B cell (primary cell): ENCODE data around the gene ADAP1. TPM values are rescaled to one million over a fixed set of nuclear protein-coding genes. Genes with fewer than 3 reads are reported as not detected.

Experiments used
- ATAC-seq: fragments of 200-7000 bp; cut with Tn5 transposase; one replicate; pipeline ENCODE4 v1.10.0; 2021; ENCODE audit warnings: low read depth, mild to moderate bottlenecking, moderate number of reproducible peaks, moderate library complexity
- CTCF ChIA-PET: fragments of 350-600 bp; sonication (Branson Sonifier 250); formaldehyde crosslinking; loops from one replicate; lab custom pipeline; 2021; ENCODE audit warnings: antibody characterized with exemption, inconsistent platforms; lab: Charles Lee
- POLR2A ChIA-PET: fragments of 350-600 bp; sonication (Branson Sonifier 250); formaldehyde crosslinking; loops from one replicate; lab custom pipeline; 2021; ENCODE audit warnings: antibody characterized with exemption; lab: Charles Lee
- DNase-seq: peaks from one replicate; pipeline ENCODE4 v3.0.0; 2013
- H2AFZ ChIP-seq: 2 replicates; pipeline ENCODE4 v1.6.1; 2012; ENCODE audit warnings: mild to moderate bottlenecking, low read depth, low read length; ENCODE audit not compliant: insufficient read depth, poor library complexity, severe bottlenecking
- H3K27ac ChIP-seq, 2 donors: 1 replicate in 1 of 2; 2 replicates in 1 of 2; pipeline ENCODE4 v1.5.1; 2012 to 2013; ENCODE audit warnings: low read length in 2 of 2, mild to moderate bottlenecking in 2 of 2, moderate library complexity in 1 of 2
- H3K27me3 ChIP-seq, 4 experiments: fragments of 200-600 bp in 1 of 4; sonication (generic) in 1 of 4; replicated peaks in 1 of 4; 1 replicate in 2 of 4; 2 replicates in 2 of 4; pipeline versions ENCODE4 v1.6.1 to v1.7.0; 2013 to 2016; ENCODE audit warnings: low read length in 3 of 4, mild to moderate bottlenecking in 2 of 4, mixed read lengths in 1 of 4, moderate library complexity in 1 of 4; ENCODE audit not compliant: insufficient read depth in 4 of 4, control insufficient read depth in 3 of 4; ENCODE audit errors: control extremely low read depth in 1 of 4
- H3K36me3 ChIP-seq, 2 experiments: replicated peaks in 1 of 2; 1 replicate in 1 of 2; 2 replicates in 1 of 2; pipeline versions ENCODE4 v1.6.1 to v1.7.1; 2013; ENCODE audit warnings: low read length in 1 of 2; ENCODE audit not compliant: insufficient read depth in 2 of 2, control insufficient read depth in 1 of 2; ENCODE audit errors: control extremely low read depth in 1 of 2, extremely low read depth in 1 of 2
- H3K4me1 ChIP-seq, 2 donors: fragments of 200-600 bp in 1 of 2; sonication (generic) in 1 of 2; 1 replicate in 1 of 2; 2 replicates in 1 of 2; pipeline versions ENCODE4 v1.5.1 to v1.6.1; 2013 to 2017; ENCODE audit warnings: low read length in 2 of 2; ENCODE audit not compliant: control insufficient read depth in 2 of 2, insufficient read depth in 2 of 2
- H3K4me2 ChIP-seq: replicated peaks from 2 replicates; pipeline ENCODE3; 2012; ENCODE audit warnings: mild to moderate bottlenecking, low read depth, low read length; ENCODE audit not compliant: poor library complexity, severe bottlenecking
- H3K4me3 ChIP-seq, 5 experiments: fragments of 200-600 bp in 1 of 5; sonication (generic) in 1 of 5; 1 replicate in 3 of 5; 2 replicates in 2 of 5; pipeline versions ENCODE4 v1.5.1 to v1.7.0; 2011 to 2016; ENCODE audit warnings: low read length in 4 of 5, mild to moderate bottlenecking in 4 of 5, low read depth in 2 of 5, control low read depth in 1 of 5, moderate library complexity in 1 of 5; ENCODE audit not compliant: insufficient read depth in 1 of 5; ENCODE audit errors: control extremely low read depth in 1 of 5, extremely low read depth in 1 of 5
- H3K79me2 ChIP-seq: fragments of 200-600 bp; sonication (generic); one replicate; pipeline ENCODE4 v1.6.0; 2016; ENCODE audit warnings: low read length; ENCODE audit not compliant: control insufficient read depth, insufficient read depth
- H3K9ac ChIP-seq: fragments of 200-600 bp; sonication (generic); 2 replicates; pipeline ENCODE4 v1.6.1; 2017; ENCODE audit warnings: mild to moderate bottlenecking, low read length, moderate library complexity
- H3K9me3 ChIP-seq, 3 donors: one replicate each; pipeline versions ENCODE4 v1.6.1 to v1.7.1; 2013; ENCODE audit warnings: low read length in 2 of 3; ENCODE audit not compliant: control insufficient read depth in 2 of 3, insufficient read depth in 1 of 3; ENCODE audit errors: control extremely low read depth in 1 of 3
- H4K20me1 ChIP-seq: 2 replicates; pipeline ENCODE4 v1.6.0; 2012; ENCODE audit warnings: mild to moderate bottlenecking, low read length; ENCODE audit not compliant: insufficient read depth, control insufficient read depth, poor library complexity, severe bottlenecking
- H3K27ac Mint-ChIP-seq: one replicate; pipeline ENCODE4 v1.8.0; 2021; ENCODE audit warnings: mixed read lengths
- H3K27me3 Mint-ChIP-seq: one replicate; pipeline ENCODE4 v1.8.0; 2021; ENCODE audit warnings: mixed read lengths
- H3K4me1 Mint-ChIP-seq: one replicate; pipeline ENCODE4 v1.8.0; 2021; ENCODE audit warnings: mixed read lengths
- H3K4me3 Mint-ChIP-seq: one replicate; pipeline ENCODE4 v1.8.0; 2021; ENCODE audit warnings: mixed read lengths
- H3K9me3 Mint-ChIP-seq: one replicate; pipeline ENCODE4 v1.8.0; 2022; ENCODE audit warnings: mixed read lengths; ENCODE audit not compliant: insufficient read depth
- CTCF ChIP-seq: fragments of 200-600 bp; IDR thresholded peaks from one replicate; pipeline ENCODE4 v1.8.0; 2022; ENCODE audit warnings: antibody characterized with exemption, mild to moderate bottlenecking
- EZH2 ChIP-seq: IDR thresholded peaks from 2 replicates; pipeline ENCODE4 v1.6.1; 2012; ENCODE audit warnings: borderline replicate concordance, low read depth, mild to moderate bottlenecking, moderate library complexity, low read length; ENCODE audit not compliant: insufficient read depth, poor library complexity, severe bottlenecking
- WGBS: methylation state at CpG from one replicate; pipeline ENCODE4 v1.1.5; 2013; ENCODE audit warnings: missing lambda C conversion rate; ENCODE audit not compliant: insufficient coverage; 5-methylcytosine and 5-hydroxymethylcytosine counted together
- intact Hi-C: fragments of 100-400 bp; cut with micrococcal nuclease; formaldehyde crosslinking; loops from one replicate; pipeline ENCODE4 v1.10.0; 2022
- polyA plus RNA-seq: library from polyadenylated mRNA; depleted of rRNA; stranded (reverse); fragments of >200 nt; gene quantifications from 2 replicates; pipeline ENCODE4 v1.2.3, GENCODE V29; 2012
- total RNA-seq, 2 donors: library from RNA; stranded (reverse); fragments of 120-200 nt in 1 of 2; gene quantifications; 1 replicate in 1 of 2; 2 replicates in 1 of 2; pipeline versions ENCODE4 v1.2.3 to v1.2.4, GENCODE V29; 2013 to 2022

The ADAP1 gene
- total and polyA plus RNA-seq, 2 donors (not counting 1 experiment from before 2014, with no cell fraction given) = 10.8 to 12.9 TPM

- no peaks in the 10 kb centered on the region for H3K27me3 Mint-ChIP-seq
- POLR2A ChIA-PET = interaction anchor here (0.7 to 1.7 kb wide), 6 partner anchors 13 to 315 kb away, joined by 3 to 6 read pairs (median 4); partner anchors contain the start of gene ADAP1
- H3K9ac ChIP-seq = peak overlapping the region; percentile 65
- H3K4me2 ChIP-seq = peak overlapping the region; percentile 89
- 68% methylated on average over 5 of the region's 11 CpGs for WGBS
- intact Hi-C loops = loop anchor here (1.0 to 10.0 kb wide), 4 partner anchors 13 to 154 kb away; partner anchors contain the start of genes ADAP1 and COX19
- H3K4me1 Mint-ChIP-seq = peaks cover 18% of the 10 kb centered on the region
- H3K79me2 ChIP-seq = no peaks in the 10 kb centered on the region
- peaks cover 0 to 11% (median 0%) of the 10 kb centered on the region in 3 donors for H3K9me3 ChIP-seq
- no peak for DNase-seq
- peak overlapping the region in 1 of 2 donors; percentile 33 for H3K27ac ChIP-seq
- no peaks in the 10 kb centered on the region for H3K36me3 ChIP-seq
- no peaks in the 10 kb centered on the region for H3K9me3 Mint-ChIP-seq
- TF ChIP-seq EZH2 (no peak), CTCF (no peak)
- H4K20me1 ChIP-seq = no peaks in the 10 kb centered on the region
- no peaks in the 10 kb centered on the region for H3K27me3 ChIP-seq
- peak overlapping the region; percentile 68 for H3K27ac Mint-ChIP-seq
- peak overlapping the region; percentile 85 for H3K4me3 Mint-ChIP-seq
- H3K4me1 ChIP-seq = peaks cover 16 to 20% of the 10 kb centered on the region in 2 donors
- no peak overlapping the region for H2AFZ ChIP-seq
- no peak for ATAC-seq
- H3K4me3 ChIP-seq = peak overlapping the region in 3 of 5 experiments; percentile 48 to 61 (median 54)
- CTCF ChIA-PET = interaction anchor here (0.9 to 4.5 kb wide), 11 partner anchors 12 to 266 kb away, joined by 3 to 47 read pairs (median 5); a partner anchor contains a TSS
Observed at GRCh38 chr7:910441-910861, 44.0 kb downstream of the ADAP1 start.
